GM18502 (cell line): Measurements from ENCODE around the gene ASIC2.

Experiments
- ATAC-seq: cut with Tn5 transposase; IDR thresholded peaks from one replicate; pipeline ENCODE4 v1.9.1; 2021; ENCODE audit warnings: mild to moderate bottlenecking; ENCODE audit not compliant: unreplicated experiment, poor library complexity

The ASIC2 gene

GRCh38 chr17:33292981-33293867 lies at the start of gene ASIC2:
Gene ASIC2 (minus strand): TSS chr17:33293295.
- ATAC-seq: no peak

DNA sequence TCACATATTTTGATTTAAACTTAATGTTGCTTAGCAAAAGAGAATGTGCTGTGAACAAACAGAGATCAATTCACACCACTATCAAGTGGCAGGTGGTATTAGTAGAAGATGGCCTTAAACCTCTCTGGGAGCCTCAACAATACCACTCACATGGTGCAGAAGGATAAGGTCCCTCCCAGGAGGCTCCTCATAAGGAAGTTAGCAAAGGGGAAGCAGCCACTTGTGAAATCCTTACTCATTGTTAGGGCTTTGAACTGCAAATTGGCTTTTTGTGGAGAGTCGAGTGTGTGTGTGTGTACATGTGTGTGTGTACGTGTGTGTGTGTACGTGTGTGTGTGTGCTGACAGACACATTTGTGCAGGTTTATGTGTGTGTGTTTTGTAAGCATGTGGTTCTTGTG lies 48.9 kb upstream of the ASIC2 start:
- ATAC-seq: no peak

GRCh38 chr17:33338242-33338641 lies 45.1 kb upstream of the ASIC2 start:
- no peak for ATAC-seq

GRCh38 chr17:33335491-33336173 lies 42.5 kb upstream of the ASIC2 start:
- no peak for ATAC-seq

DNA sequence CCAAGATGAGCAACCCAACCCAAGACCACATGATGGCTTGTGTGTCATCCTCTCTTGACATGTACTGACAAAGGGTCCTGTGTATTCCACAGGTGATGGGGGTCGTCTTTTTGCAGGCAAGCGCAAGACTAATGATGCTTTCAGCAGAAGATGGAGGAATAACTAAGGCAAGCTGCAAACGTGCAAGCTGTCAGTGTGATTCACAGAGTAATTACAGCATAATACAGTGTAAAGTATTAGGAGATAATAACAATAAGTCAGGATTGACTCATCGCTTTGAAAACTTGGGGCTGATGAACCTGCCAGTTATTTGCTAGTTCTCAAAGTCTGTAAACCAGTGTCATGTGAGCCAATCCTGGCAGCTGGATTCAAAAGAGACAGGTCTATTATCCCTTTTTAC lies 41.6 kb upstream of the ASIC2 start:
- ATAC-seq: no peak

DNA sequence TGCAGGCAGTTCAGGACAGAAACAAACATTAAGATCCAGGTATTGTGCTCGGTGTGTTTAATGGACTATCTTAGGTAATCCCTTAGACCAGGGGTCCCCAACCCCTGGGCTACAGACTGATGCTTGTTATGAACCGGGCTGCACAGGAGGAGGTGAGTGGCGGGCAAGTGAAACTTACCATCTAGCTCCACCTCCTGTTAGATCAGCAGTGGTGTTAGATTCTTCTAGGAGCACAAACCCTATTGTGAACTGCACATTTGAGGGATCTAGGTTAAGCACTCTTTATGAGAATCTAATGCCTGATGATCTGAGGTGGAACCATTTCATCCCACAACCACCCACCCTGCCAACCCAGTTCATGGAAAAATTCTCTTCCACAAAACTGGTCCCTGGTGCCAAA lies 37.8 kb upstream of the ASIC2 start:
- ATAC-seq: no peak

GRCh38 chr17:33328129-33328528 lies 35.0 kb upstream of the ASIC2 start:
- ATAC-seq: no peak

DNA sequence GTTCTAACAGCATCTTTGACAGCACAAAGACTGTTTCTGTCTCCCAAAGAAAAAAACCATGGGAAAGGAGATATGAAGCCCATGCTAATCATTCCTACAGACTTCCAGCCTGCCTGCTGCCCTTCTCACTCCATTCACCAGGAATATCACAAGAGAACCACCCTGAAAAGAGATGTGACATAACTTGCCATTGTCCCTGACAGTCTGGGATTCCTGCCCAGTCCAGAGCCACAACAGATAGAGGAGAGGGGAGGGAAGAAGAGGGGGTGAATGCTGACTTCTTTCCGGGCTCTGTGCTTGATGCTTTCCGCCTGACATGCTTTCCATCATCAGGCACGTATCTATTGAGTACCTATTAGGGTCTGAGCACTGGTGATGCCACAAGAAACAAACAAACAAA lies 31.6 kb upstream of the ASIC2 start:
- no peak for ATAC-seq

GRCh38 chr17:33322063-33322462 lies 29.0 kb upstream of the ASIC2 start:
- no peak for ATAC-seq

DNA sequence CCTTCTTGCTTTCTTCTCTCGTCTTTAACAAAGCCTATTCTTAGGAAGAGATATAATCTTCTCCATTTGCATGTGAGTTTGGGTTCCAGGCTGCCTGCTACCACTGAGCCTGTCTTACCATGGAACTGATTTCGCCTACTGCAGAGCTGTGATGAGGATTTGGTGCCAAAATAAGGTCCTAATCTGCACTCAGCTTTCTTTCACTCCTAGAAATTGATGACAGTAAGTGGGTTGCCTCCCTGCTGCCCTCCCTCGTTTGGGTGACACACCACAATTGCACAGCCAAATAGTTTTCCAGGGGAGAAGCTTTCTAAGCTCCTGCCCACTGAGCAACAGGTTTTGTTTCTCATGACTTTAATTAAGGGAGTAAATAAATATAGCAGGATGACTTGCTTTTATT lies 25.1 kb upstream of the ASIC2 start:
- no peak for ATAC-seq

DNA sequence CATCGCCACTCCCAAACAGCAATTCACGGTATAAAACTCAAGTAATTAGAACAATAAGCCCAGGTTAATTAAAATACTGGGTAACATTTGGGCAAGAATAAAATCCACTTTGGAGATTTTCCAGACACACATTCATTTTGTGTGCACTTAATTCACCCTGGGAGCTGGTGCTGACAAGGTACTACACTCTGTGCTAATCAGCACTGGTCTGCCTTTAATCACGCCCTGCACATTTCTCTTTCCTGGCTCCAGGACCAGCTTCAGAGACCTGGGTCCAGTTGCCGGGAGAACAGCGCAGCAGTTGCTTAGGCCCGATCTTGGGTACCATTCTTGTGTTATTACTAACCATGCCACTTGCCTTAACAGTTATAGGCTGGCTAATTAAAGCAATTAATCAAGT lies 23.7 kb upstream of the ASIC2 start:
- no peak for ATAC-seq

DNA sequence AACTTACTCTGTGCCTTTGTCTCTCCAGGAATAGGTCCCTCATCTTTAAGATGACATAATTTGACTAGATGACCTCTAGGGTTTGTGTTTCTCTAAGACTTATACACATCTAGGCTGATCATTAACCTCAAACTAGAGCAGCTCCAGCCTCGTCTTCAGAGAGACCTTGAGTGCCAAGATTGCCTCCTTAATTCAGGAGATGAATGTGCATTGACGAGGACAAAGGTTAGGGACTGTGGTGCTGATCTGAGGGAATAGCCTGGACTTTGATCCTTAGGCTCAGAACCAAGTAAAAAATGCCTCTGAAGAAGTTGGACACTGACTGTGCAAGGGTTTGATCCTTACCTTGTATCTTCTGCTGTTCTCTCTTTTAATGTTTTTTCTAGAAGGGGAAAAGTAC lies 17.2 kb upstream of the ASIC2 start:
- no peak for ATAC-seq

DNA sequence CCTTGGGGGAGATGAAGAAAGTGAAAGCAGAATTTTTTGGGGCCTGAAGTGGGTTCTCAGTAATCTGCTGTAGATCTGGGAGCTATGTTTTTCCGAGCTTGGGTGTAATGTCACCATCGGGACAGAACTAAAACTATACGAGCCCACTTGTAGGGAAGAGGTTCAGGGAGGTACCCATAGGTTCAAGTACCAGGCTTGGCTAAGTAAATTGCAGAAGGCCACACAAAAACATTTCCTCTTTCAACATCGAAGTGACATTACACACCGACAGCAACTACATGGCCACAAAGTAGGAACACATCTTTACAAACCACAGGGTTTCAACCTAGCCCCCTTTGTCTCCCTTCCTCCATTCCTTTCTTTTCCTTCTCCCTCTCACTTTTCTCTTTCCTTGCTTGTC lies 10.2 kb upstream of the ASIC2 start:
- no peak for ATAC-seq

- no peak for ATAC-seq
Observed at GRCh38 chr17:33302394-33302793, 9.3 kb upstream of the ASIC2 start.

- no peak for ATAC-seq
Observed at GRCh38 chr17:33300241-33300640, 7.1 kb upstream of the ASIC2 start.

DNA sequence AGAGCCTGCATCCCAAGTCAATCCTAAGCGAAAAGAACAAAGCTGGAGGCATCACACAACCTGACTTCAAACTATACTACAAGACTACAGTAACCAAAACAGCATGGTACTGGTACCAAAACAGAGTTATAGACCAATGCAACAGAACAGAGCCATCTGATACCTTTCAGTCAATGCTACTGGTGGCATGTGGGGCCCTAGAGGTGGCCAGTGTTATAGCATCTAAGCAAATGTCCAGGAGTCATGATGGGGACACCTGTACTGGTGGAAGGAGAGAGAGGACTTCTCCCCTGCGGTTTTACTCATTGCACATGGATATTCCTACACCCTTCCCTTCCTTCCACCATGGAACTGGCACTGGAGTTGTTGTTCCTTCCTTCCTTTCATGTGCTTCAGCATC lies 6.0 kb upstream of the ASIC2 start:
- ATAC-seq: no peak

GRCh38 chr17:33297643-33298042 lies 4.5 kb upstream of the ASIC2 start:
- ATAC-seq: no peak

DNA sequence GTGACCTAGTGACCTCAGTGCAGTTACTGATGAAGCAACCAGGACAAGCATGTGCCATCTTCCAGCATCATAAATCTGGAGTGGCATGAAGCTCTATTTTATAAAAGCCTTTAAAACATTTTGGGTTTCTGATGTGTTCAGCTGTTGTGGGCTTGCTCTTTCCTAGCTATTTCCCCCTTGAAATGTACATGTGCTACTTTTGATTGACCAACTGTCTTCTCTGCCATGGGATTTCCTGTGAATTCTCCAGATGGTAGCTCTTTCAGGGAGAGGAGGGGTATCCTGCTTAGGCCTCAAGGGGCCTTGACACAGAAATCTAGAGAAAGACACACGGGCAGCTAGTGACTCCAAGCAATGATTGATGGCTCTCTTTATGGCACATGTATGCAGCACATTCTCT lies 1.9 kb upstream of the ASIC2 start:
- no peak for ATAC-seq

GRCh38 chr17:33292201-33292980 lies 704 bp downstream of the ASIC2 start:
- no peak for ATAC-seq

DNA sequence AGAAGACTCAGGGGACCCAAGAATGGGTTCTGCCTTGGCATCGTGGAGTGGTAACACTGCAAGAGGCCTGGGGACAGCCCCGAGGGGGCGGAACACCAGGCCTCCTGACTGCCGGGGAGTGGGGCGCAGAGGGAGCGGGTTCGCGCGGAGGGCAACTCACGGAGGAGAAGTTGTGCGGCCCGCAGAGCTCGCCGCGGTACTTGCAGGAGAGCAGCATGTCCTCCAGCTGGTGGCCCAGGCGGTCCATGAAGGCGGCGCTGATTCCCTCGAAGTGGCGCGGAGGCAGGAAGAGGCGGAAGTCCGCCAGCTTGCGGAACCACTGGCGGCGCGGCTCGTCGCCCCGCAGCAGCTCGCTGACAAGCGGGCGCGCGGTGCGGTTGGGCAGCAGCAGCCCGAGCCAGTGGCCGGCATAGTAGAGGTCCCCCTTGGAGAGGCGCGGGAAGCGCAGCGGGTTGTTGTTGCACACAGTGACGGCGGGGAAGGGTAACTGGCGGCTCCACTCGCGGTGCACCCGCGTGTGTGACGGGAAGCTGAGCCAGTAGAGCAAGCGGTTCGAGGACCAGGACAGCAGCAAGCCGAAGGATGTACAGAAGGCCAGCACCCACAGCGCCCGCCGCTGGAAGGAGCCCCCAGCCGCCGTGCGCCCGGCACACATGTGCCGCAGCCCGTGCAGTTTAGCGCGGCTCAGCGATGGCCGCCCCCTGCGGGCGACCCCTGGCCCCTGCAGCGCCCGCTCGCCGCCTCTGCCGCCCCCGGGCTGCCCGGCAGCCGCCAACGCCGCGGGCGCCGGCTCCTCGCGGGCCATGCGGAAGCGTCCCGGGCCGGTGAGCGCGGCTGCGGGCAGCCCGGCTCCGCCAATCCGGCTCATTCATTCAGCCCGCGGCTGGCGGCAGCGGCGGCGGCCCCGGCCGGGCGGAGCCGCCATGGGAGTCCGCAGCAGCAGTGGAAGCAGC lies 1.6 kb downstream of the ASIC2 start:
- no peak for ATAC-seq
